Naive thymus-derived CD4-positive, alpha-beta T cell (primary cell): ENCODE measurements around the gene SPATA17. TPM values are rescaled to one million over a fixed set of nuclear protein-coding genes. Genes with fewer than 3 reads are reported as not detected.

Experiments
- ATAC-seq: fragments of 150-1000 bp; cut with Tn5 transposase; 2 replicates; pipeline ENCODE4 v1.10.0; 2021; ENCODE audit warnings: mild to moderate bottlenecking, moderate library complexity
- CTCF ChIA-PET: fragments of 350-600 bp; sonication (Branson Sonifier 250); formaldehyde crosslinking; loops from one replicate; lab custom pipeline; 2021; ENCODE audit warnings: antibody characterized with exemption; lab: Charles Lee
- POLR2A ChIA-PET: fragments of 350-600 bp; sonication (Branson Sonifier 250); formaldehyde crosslinking; loops from one replicate; lab custom pipeline; 2021; ENCODE audit warnings: antibody characterized with exemption, inconsistent platforms; lab: Charles Lee
- DNase-seq, 9 donors: peaks; one replicate each; pipeline versions ENCODE4 v3.0.0 to v3.0.0-alpha.2; 2020 to 2022; ENCODE audit warnings: mixed read lengths in 1 of 9
- H3K27ac ChIP-seq: one replicate; pipeline ENCODE4 v1.7.0; 2013; ENCODE audit warnings: mild to moderate bottlenecking, low read depth, low read length, moderate library complexity
- H3K27me3 ChIP-seq, 2 donors: one replicate each; pipeline ENCODE4 v1.7.0; 2013; ENCODE audit warnings: low read length in 2 of 2, mild to moderate bottlenecking in 2 of 2, moderate library complexity in 2 of 2; ENCODE audit not compliant: control insufficient read depth in 2 of 2, insufficient read depth in 2 of 2
- H3K36me3 ChIP-seq, 3 experiments: 1 replicate in 2 of 3; 2 replicates in 1 of 3; pipeline ENCODE4 v1.7.0; 2013; ENCODE audit warnings: low read length in 3 of 3, mild to moderate bottlenecking in 3 of 3, moderate library complexity in 1 of 3; ENCODE audit not compliant: insufficient read depth in 3 of 3, control insufficient read depth in 2 of 3
- H3K4me1 ChIP-seq, 2 donors: one replicate each; pipeline ENCODE4 v1.7.0; 2013; ENCODE audit warnings: low read length in 2 of 2, mild to moderate bottlenecking in 2 of 2, moderate library complexity in 1 of 2; ENCODE audit not compliant: control insufficient read depth in 2 of 2, insufficient read depth in 2 of 2
- H3K4me3 ChIP-seq: 2 replicates; pipeline ENCODE4 v1.7.0; 2013; ENCODE audit warnings: mild to moderate bottlenecking, low read length
- H3K9me3 ChIP-seq, 3 experiments: 1 replicate in 2 of 3; 2 replicates in 1 of 3; pipeline ENCODE4 v1.7.0; 2013; ENCODE audit warnings: low read length in 3 of 3; ENCODE audit not compliant: control insufficient read depth in 2 of 3
- H3K27ac Mint-ChIP-seq, 9 donors: one replicate each; pipeline ENCODE4 v1.8.0; 2020 to 2022; ENCODE audit warnings: mixed read lengths in 9 of 9, mild to moderate bottlenecking in 8 of 9, moderate library complexity in 5 of 9, inconsistent platforms in 2 of 9
- H3K27me3 Mint-ChIP-seq, 5 donors: one replicate each; pipeline ENCODE4 v1.8.0; 2021 to 2022; ENCODE audit warnings: mixed read lengths in 5 of 5, mild to moderate bottlenecking in 1 of 5
- H3K36me3 Mint-ChIP-seq, 5 donors: one replicate each; pipeline ENCODE4 v1.8.0; 2020 to 2022; ENCODE audit warnings: mixed read lengths in 5 of 5, mild to moderate bottlenecking in 3 of 5, inconsistent platforms in 1 of 5
- H3K4me1 Mint-ChIP-seq, 7 donors: one replicate each; pipeline ENCODE4 v1.8.0; 2020 to 2022; ENCODE audit warnings: mixed read lengths in 7 of 7, mild to moderate bottlenecking in 3 of 7, inconsistent platforms in 1 of 7
- H3K4me3 Mint-ChIP-seq, 10 donors: one replicate each; pipeline ENCODE4 v1.8.0; 2020 to 2022; ENCODE audit warnings: mild to moderate bottlenecking in 10 of 10, mixed read lengths in 10 of 10, moderate library complexity in 6 of 10, inconsistent platforms in 2 of 10
- H3K9me3 Mint-ChIP-seq, 11 donors: one replicate each; pipeline ENCODE4 v1.8.0; 2020 to 2022; ENCODE audit warnings: mixed read lengths in 11 of 11, mild to moderate bottlenecking in 4 of 11, inconsistent platforms in 1 of 11, moderate library complexity in 1 of 11
- intact Hi-C, 2 donors: fragments of 100-400 bp; cut with micrococcal nuclease; formaldehyde crosslinking; loops; one replicate each; pipeline ENCODE4 v1.15.1; 2023
- polyA plus RNA-seq, 2 donors: library from polyadenylated mRNA; unstranded; fragments of 300-500 nt; fragmentation: Illumina TruSeq; gene quantifications; one replicate each; pipeline ENCODE4 v1.2.3, GENCODE V29; 2021
- total RNA-seq, 6 experiments: library from RNA in 5 of 6; stranded (reverse) in 5 of 6; gene quantifications; 1 replicate in 5 of 6; 2 replicates in 1 of 6; pipeline ENCODE4 v1.2.3 and lab custom pipeline; 2021 to 2026

SPATA17 gene
- total and polyA plus RNA-seq, 7 experiments from 2014 or later = not detected

GRCh38 chr1:217712925-217713597 lies 81.9 kb downstream of the SPATA17 start:
- Histone ChIP-seq H3K9me3 (no peaks in the 10 kb centered on the region), H3K36me3 (no peaks in the 10 kb centered on the region), H3K4me3 (no peak overlapping the region), H3K4me1 (no peaks in the 10 kb centered on the region), H3K27ac (no peak overlapping the region), H3K27me3 (no peaks in the 10 kb centered on the region)
- POLR2A ChIA-PET = no interaction called here
- CTCF ChIA-PET = no interaction called here
- Mint-ChIP-seq H3K4me1 (no peaks in the 10 kb centered on the region), H3K36me3 (no peaks in the 10 kb centered on the region), H3K27me3 (peaks cover 0 to 22% (median 4%) of the 10 kb centered on the region in 5 donors), H3K27ac (no peak overlapping the region), H3K4me3 (no peak overlapping the region), H3K9me3 (peaks cover 0 to 19% (median 4%) of the 10 kb centered on the region in 11 donors)
- no peak for DNase-seq
- intact Hi-C loops = no loop called here
- no peak for ATAC-seq

GRCh38 chr1:217715681-217716080 lies 84.5 kb downstream of the SPATA17 start:
- Histone ChIP-seq H3K27me3 (no peaks in the 10 kb centered on the region), H3K9me3 (no peaks in the 10 kb centered on the region), H3K4me3 (no peak overlapping the region), H3K27ac (no peak overlapping the region), H3K36me3 (no peaks in the 10 kb centered on the region), H3K4me1 (no peaks in the 10 kb centered on the region)
- ATAC-seq = no peak
- POLR2A ChIA-PET = no interaction called here
- Mint-ChIP-seq H3K9me3 (peaks cover 0 to 15% (median 4%) of the 10 kb centered on the region in 11 donors), H3K36me3 (peaks cover 0 to 4% (median 0%) of the 10 kb centered on the region in 5 donors), H3K27me3 (peaks cover 0 to 24% (median 4%) of the 10 kb centered on the region in 5 donors), H3K4me3 (no peak overlapping the region), H3K27ac (no peak overlapping the region), H3K4me1 (no peaks in the 10 kb centered on the region)
- DNase-seq = no peak
- CTCF ChIA-PET = no interaction called here
- intact Hi-C loops = no loop called here

GRCh38 chr1:217717959-217718358 lies 86.8 kb downstream of the SPATA17 start:
- no peak overlapping the region for H3K27ac Mint-ChIP-seq
- CTCF ChIA-PET = no interaction called here

GRCh38 chr1:217718873-217719272 lies 87.7 kb downstream of the SPATA17 start:
- Mint-ChIP-seq H3K4me1 (no peaks in the 10 kb centered on the region), H3K27me3 (peaks cover 0 to 14% (median 0%) of the 10 kb centered on the region in 5 donors), H3K4me3 (no peak overlapping the region), H3K27ac (no peak overlapping the region), H3K36me3 (peaks cover 0 to 4% (median 0%) of the 10 kb centered on the region in 5 donors), H3K9me3 (peaks cover 0 to 13% (median 1%) of the 10 kb centered on the region in 11 donors)
- Histone ChIP-seq H3K27me3 (no peaks in the 10 kb centered on the region), H3K36me3 (no peaks in the 10 kb centered on the region), H3K4me1 (no peaks in the 10 kb centered on the region), H3K27ac (no peak overlapping the region), H3K9me3 (no peaks in the 10 kb centered on the region), H3K4me3 (no peak overlapping the region)
- ChIA-PET POLR2A (no interaction called here), CTCF (no interaction called here)
- ATAC-seq (no peak), DNase-seq (no peak)
- intact Hi-C loops = no loop called here

More at GRCh38 chr1:217717959-217718358, 86.8 kb downstream of the SPATA17 start:
- Mint-ChIP-seq H3K4me3 (no peak overlapping the region), H3K4me1 (no peaks in the 10 kb centered on the region), H3K36me3 (peaks cover 0 to 4% (median 0%) of the 10 kb centered on the region in 5 donors), H3K9me3 (peaks cover 0 to 16% (median 3%) of the 10 kb centered on the region in 11 donors), H3K27me3 (peaks cover 0 to 23% (median 4%) of the 10 kb centered on the region in 5 donors)
- POLR2A ChIA-PET = no interaction called here
- H3K36me3 ChIP-seq = no peaks in the 10 kb centered on the region
- no peak overlapping the region for H3K4me3 ChIP-seq
- DNase-seq (no peak), ATAC-seq (no peak)
- no peaks in the 10 kb centered on the region for H3K4me1 ChIP-seq
- H3K27me3 ChIP-seq = no peaks in the 10 kb centered on the region
- intact Hi-C loops = no loop called here
- no peaks in the 10 kb centered on the region for H3K9me3 ChIP-seq
- H3K27ac ChIP-seq = no peak overlapping the region

- no peak for DNase-seq
- peaks cover 0 to 4% (median 0%) of the 10 kb centered on the region in 5 donors for H3K36me3 Mint-ChIP-seq
- no peak overlapping the region for H3K27ac ChIP-seq
Measured at GRCh38 chr1:217721692-217722091, 90.5 kb downstream of the SPATA17 start.

GRCh38 chr1:217734973-217735372 lies 103.8 kb downstream of the SPATA17 start:
- POLR2A ChIA-PET = no interaction called here

More at GRCh38 chr1:217721692-217722091, 90.5 kb downstream of the SPATA17 start:
- POLR2A ChIA-PET = no interaction called here
- Histone ChIP-seq H3K27me3 (no peaks in the 10 kb centered on the region), H3K9me3 (no peaks in the 10 kb centered on the region), H3K4me3 (no peak overlapping the region), H3K4me1 (no peaks in the 10 kb centered on the region), H3K36me3 (no peaks in the 10 kb centered on the region)
- peaks cover 0 to 9% (median 0%) of the 10 kb centered on the region in 5 donors for H3K27me3 Mint-ChIP-seq
- intact Hi-C loops = no loop called here
- peaks cover 0 to 13% (median 1%) of the 10 kb centered on the region in 11 donors for H3K9me3 Mint-ChIP-seq
- ATAC-seq = no peak
- no peak overlapping the region for H3K27ac Mint-ChIP-seq
- no peak overlapping the region for H3K4me3 Mint-ChIP-seq
- CTCF ChIA-PET = no interaction called here
- H3K4me1 Mint-ChIP-seq = no peaks in the 10 kb centered on the region

More at GRCh38 chr1:217734973-217735372, 103.8 kb downstream of the SPATA17 start:
- no peaks in the 10 kb centered on the region for H3K27me3 ChIP-seq
- Mint-ChIP-seq H3K4me3 (no peak overlapping the region), H3K27ac (no peak overlapping the region), H3K4me1 (no peaks in the 10 kb centered on the region), H3K27me3 (peaks cover 0 to 7% (median 3%) of the 10 kb centered on the region in 5 donors), H3K9me3 (no peaks in the 10 kb centered on the region), H3K36me3 (no peaks in the 10 kb centered on the region)
- ATAC-seq = no peak
- no peaks in the 10 kb centered on the region for H3K36me3 ChIP-seq
- DNase-seq = no peak
- H3K9me3 ChIP-seq = no peaks in the 10 kb centered on the region
- intact Hi-C loops = no loop called here
- CTCF ChIA-PET = no interaction called here
- H3K27ac ChIP-seq = no peak overlapping the region
- H3K4me1 ChIP-seq = no peaks in the 10 kb centered on the region
- H3K4me3 ChIP-seq = no peak overlapping the region
